GM06990 (cell line): ENCODE data around the gene NME8.
A peak's percentile ranks its signal among the peaks of the same experiment; 100 is the strongest.
"Not testable (repeated sequence)": the region's sequence is repeated elsewhere in the genome, so short reads cannot be mapped to it uniquely, and the experiment has no call there.

Experiments
- DNase-seq: peaks from one replicate; pipeline ENCODE4 v3.0.0-alpha.2; 2011; ENCODE audit not compliant: insufficient read length; ENCODE audit errors: extremely low read depth
- H3K27me3 ChIP-seq: replicated peaks from 2 replicates; pipeline ENCODE4 v1.6.0; 2011; ENCODE audit warnings: low read length; ENCODE audit not compliant: control insufficient read depth, insufficient read depth
- H3K36me3 ChIP-seq: 2 replicates; pipeline ENCODE4 v1.5.1; 2011; ENCODE audit warnings: low read length; ENCODE audit not compliant: control insufficient read depth, insufficient read depth
- H3K4me3 ChIP-seq: replicated peaks from 2 replicates; pipeline ENCODE4 v1.5.1; 2011; ENCODE audit warnings: low read depth, mild to moderate bottlenecking, control low read depth, low read length
- TF ChIP-seq, protein P1 (sequence below): IDR thresholded peaks from 2 replicates; pipeline ENCODE4 v1.5.1; 2011; ENCODE audit warnings: low read length, control low read depth, mild to moderate bottlenecking, inconsistent platforms; ENCODE audit not compliant: insufficient read depth, poor library complexity, severe bottlenecking

Gene NME8, protein sequence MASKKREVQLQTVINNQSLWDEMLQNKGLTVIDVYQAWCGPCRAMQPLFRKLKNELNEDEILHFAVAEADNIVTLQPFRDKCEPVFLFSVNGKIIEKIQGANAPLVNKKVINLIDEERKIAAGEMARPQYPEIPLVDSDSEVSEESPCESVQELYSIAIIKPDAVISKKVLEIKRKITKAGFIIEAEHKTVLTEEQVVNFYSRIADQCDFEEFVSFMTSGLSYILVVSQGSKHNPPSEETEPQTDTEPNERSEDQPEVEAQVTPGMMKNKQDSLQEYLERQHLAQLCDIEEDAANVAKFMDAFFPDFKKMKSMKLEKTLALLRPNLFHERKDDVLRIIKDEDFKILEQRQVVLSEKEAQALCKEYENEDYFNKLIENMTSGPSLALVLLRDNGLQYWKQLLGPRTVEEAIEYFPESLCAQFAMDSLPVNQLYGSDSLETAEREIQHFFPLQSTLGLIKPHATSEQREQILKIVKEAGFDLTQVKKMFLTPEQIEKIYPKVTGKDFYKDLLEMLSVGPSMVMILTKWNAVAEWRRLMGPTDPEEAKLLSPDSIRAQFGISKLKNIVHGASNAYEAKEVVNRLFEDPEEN

DNA sequence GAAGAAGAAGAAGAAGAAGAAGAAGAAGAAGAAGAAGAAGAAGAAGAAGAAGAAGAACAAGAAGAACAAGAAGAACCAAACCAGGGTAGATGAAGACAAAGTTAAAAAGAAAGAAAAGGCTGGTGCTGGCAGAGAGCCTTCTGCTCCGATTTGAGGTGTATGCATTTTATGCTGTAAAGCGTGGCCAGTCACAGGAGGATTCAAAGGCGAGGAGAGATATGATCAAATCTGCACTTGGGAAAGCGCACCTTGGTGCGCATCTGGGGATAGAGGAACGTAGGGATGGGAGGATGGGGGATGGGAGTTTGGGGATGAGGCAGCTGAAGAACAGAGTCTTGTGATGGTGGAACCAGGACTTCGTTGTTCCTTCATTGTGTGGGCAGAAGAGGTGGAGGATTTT, at the start of gene NME8:
Gene NME8, plus strand, starts transcription at position 301 of the 400 bp plus-strand sequence. CDS start 1,670 bp downstream, outside the sequence.
- no peak for DNase-seq
- Histone ChIP-seq H3K4me3 (no peak within 1 kb of the TSS), H3K36me3 (no peaks in the 10 kb centered on the region), H3K27me3 (no peaks in the 10 kb centered on the region)
- TF ChIP-seq, protein P1, sequence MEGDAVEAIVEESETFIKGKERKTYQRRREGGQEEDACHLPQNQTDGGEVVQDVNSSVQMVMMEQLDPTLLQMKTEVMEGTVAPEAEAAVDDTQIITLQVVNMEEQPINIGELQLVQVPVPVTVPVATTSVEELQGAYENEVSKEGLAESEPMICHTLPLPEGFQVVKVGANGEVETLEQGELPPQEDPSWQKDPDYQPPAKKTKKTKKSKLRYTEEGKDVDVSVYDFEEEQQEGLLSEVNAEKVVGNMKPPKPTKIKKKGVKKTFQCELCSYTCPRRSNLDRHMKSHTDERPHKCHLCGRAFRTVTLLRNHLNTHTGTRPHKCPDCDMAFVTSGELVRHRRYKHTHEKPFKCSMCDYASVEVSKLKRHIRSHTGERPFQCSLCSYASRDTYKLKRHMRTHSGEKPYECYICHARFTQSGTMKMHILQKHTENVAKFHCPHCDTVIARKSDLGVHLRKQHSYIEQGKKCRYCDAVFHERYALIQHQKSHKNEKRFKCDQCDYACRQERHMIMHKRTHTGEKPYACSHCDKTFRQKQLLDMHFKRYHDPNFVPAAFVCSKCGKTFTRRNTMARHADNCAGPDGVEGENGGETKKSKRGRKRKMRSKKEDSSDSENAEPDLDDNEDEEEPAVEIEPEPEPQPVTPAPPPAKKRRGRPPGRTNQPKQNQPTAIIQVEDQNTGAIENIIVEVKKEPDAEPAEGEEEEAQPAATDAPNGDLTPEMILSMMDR, result no peak

DNA sequence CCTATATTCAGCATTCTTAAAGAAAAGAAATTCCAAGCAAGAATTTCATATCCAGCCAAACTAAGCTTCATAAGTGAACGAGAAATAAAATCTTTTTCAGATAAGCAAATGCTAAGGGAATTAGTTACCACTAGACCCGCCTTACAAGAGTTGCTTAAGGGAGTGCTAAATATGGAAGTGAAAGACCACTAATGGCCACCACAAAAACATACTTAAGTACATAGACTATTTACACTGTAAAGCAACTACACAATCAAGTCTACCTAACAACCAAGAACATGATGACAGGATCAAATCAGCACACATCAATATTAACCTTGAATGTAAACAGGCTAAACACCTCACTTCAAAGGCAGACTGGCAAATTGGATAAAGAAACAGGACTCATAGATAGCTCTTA, 42.2 kb upstream of the NME8 start:
- TF ChIP-seq, protein P1, result no peak
- Histone ChIP-seq H3K27me3 (no peaks in the 10 kb centered on the region), H3K36me3 (no peaks in the 10 kb centered on the region), H3K4me3 (no peak overlapping the region)
- DNase-seq, result no peak

DNA sequence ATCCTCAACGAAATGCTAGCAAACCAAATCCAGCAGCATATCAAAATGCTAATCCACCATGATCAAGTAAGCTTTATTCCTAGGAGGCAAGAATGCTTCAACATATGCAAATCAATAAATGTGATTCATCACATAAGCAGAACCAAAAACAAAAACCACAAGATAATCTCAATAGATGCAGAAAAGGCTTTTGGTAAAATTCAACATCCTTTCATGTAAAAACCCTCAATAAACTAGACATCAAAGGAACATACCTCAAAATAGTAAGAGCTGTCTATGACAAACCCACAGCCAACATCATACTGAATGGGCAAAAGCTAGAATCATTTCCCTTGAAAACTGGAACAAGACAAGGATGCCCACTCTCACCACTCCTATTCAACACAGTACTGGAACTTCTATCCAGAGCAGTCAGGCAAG, 36.2 kb upstream of the NME8 start:
- not testable (repeated sequence) for H3K4me3 ChIP-seq, DNase-seq, H3K36me3 ChIP-seq, H3K27me3 ChIP-seq

DNA sequence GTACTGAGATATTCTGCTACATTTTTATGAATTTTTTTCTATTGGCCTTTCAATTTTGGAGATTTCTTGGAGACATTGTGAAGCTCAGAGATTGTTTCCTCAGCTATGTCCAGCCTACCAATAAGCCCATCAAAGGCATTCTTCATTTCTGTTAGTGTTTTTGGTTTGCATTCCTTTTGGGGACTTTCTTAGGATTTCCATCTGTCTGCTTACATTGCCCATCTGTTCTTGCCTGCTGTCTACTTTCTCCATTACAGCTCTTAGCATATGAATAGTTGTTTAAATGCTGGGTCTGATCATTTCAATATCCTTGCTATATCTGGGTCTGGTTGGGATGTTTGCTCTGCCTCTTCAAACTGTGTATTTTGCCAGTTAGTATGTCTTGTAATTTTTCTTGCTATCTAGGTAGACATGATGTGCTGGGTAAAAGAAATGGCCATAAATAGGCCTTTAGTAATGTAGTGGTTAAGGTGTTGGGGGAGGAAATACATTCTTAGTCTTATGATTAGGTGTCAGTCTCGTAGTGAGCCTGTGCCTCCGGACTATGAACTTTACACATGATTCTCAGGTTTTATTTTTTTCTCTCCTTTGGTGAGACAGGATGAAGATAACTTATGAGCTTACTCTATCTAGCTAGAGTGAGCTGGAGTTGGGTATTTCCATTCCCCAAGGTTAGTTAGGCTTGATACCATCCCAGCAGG, 32.6 kb upstream of the NME8 start:
- no peaks in the 10 kb centered on the region for H3K36me3 ChIP-seq
- peak; percentile 44 for DNase-seq
- no peak overlapping the region for H3K4me3 ChIP-seq
- TF ChIP-seq, protein P1, result no peak
- no peaks in the 10 kb centered on the region for H3K27me3 ChIP-seq

DNA sequence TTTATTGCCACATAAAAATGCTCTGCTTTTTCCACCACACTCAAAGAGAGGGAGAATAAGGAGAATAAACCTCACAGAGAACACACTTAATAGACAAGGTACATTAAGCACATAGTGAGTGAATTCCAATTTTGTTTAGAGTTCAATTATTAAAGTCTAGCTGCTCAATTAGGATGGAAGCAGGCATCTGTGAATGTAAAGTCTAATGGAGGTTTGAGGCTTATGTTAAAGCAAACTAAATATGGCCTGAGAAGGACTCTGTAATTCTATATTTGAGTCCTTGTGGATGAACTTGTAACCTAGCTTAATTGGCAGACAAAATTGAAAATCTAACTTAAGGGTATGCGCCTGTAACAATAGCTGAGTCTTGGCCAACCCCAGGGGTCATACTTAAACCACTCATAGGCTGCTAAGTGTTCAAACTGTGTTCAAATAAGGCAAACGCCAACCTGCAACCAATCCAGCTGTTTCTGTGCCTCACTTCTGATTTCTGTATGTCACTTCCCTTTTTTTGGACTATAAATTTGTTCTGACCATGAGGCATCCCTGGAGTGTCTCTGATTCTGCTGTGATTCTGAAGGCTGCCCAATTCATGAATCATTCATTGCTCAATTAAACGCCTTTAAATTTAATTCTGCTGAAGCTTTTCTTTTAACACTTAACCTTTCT, 31.3 kb upstream of the NME8 start:
- Histone ChIP-seq H3K27me3 (no peaks in the 10 kb centered on the region), H3K36me3 (no peaks in the 10 kb centered on the region), H3K4me3 (no peak overlapping the region)
- TF ChIP-seq, protein P1, result no peak
- DNase-seq, result no peak
